ENCODE measurements around the gene PCLAF.
"Not testable (repeated sequence)": the region's sequence is repeated elsewhere in the genome, so short reads cannot be mapped to it uniquely, and the experiment has no call there.

Gene PCLAF

GRCh38 chr15:64361259-64361658 lies 20.0 kb downstream of the PCLAF start:
- DNase-seq (ENCODE audit: low read depth), result no peak

- DNase-seq (ENCODE audit: low read depth), result no peak
Observed at GRCh38 chr15:64356710-64357040, 24.6 kb downstream of the PCLAF start.

GRCh38 chr15:64355944-64356709 lies 25.1 kb downstream of the PCLAF start, which contains the start of gene CSNK1G1:
Gene CSNK1G1, minus strand, starts transcription at chr15:64356173. Its CDS starts 55,674 bp downstream, at chr15:64300499.
- peak; percentile 98 for DNase-seq (ENCODE audit: low read depth)

- DNase-seq (ENCODE audit: low read depth), result no peak
Observed at GRCh38 chr15:64355348-64355943, 25.8 kb downstream of the PCLAF start.

GRCh38 chr15:64354688-64355344 lies 26.4 kb downstream of the PCLAF start:
- DNase-seq (ENCODE audit: low read depth), result no peak

- no peak for DNase-seq (ENCODE audit: low read depth)
Observed at GRCh38 chr15:64351265-64351664, 30.0 kb downstream of the PCLAF start.

- no peak for DNase-seq (ENCODE audit: low read depth)
Observed at GRCh38 chr15:64349375-64349774, 31.9 kb downstream of the PCLAF start.

GRCh38 chr15:64348455-64348854 lies 32.8 kb downstream of the PCLAF start:
- DNase-seq (ENCODE audit: low read depth), result no peak

GRCh38 chr15:64346242-64346641 lies 35.0 kb downstream of the PCLAF start:
- not testable (repeated sequence) for DNase-seq (ENCODE audit: low read depth)

GRCh38 chr15:64344651-64345294 lies 36.5 kb downstream of the PCLAF start:
- peak; percentile 68 for DNase-seq (ENCODE audit: low read depth)

- no peak for DNase-seq (ENCODE audit: low read depth)
Observed at GRCh38 chr15:64343841-64344240, 37.4 kb downstream of the PCLAF start.

GRCh38 chr15:64343222-64343621 lies 38.0 kb downstream of the PCLAF start:
- DNase-seq (ENCODE audit: low read depth), result no peak

GRCh38 chr15:64341961-64342360 lies 39.3 kb downstream of the PCLAF start:
- no peak for DNase-seq (ENCODE audit: low read depth)

- DNase-seq (ENCODE audit: low read depth), result no peak
Observed at GRCh38 chr15:64340355-64340754, 40.9 kb downstream of the PCLAF start.

- no peak for DNase-seq (ENCODE audit: low read depth)
Observed at GRCh38 chr15:64337761-64338160, 43.5 kb downstream of the PCLAF start.

GRCh38 chr15:64333986-64334929 lies 47.0 kb downstream of the PCLAF start:
- no peak for DNase-seq (ENCODE audit: low read depth)

GRCh38 chr15:64333516-64333915 lies 47.7 kb downstream of the PCLAF start:
- DNase-seq (ENCODE audit: low read depth), result no peak

- not testable (repeated sequence) for DNase-seq (ENCODE audit: low read depth)
Observed at GRCh38 chr15:64331668-64332067, 49.6 kb downstream of the PCLAF start.

- DNase-seq (ENCODE audit: low read depth), result not testable (repeated sequence)
Observed at GRCh38 chr15:64326975-64327374, 54.3 kb downstream of the PCLAF start.

- not testable (repeated sequence) for DNase-seq (ENCODE audit: low read depth)
Observed at GRCh38 chr15:64326458-64326857, 54.8 kb downstream of the PCLAF start.

- no peak for DNase-seq (ENCODE audit: low read depth)
Observed at GRCh38 chr15:64324165-64324877, 56.9 kb downstream of the PCLAF start.

Data from fibroblast of gingiva (primary cell).